ENCODE data around the gene FGF12. TPM values are rescaled to one million over a fixed set of nuclear protein-coding genes. Genes with fewer than 3 reads are reported as not detected.

FGF12 gene
- polyA plus RNA-seq, 2 of the 4 experiments (the other 2 are of a cell fraction), result 0.63 to 1.1 TPM

DNA sequence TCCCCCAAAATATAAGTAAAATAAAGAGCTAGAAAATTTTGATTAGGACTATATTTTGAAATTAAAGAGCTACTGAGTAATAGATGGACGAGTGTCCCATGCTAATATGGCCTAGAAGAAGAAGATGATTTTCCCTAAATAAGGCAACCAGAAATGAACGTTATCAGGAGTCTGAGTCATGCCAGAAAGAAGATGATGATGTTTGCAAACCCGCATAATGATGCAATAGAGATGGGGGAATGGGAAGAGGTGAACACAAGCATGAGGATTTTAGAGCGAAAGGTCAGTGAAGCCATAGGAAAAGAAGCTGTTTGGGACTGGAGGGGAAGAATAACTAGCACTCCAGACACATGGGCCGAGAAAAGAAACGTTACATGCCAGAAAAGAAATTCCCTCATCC is 71.7 kb downstream of the FGF12 start:
- ATAC-seq, result no peak
- Histone ChIP-seq H3K4me3 (no peak overlapping the region), H3K4me2 (no peak overlapping the region), H3K27ac (no peak overlapping the region), H3K4me1 (no peaks in the 10 kb centered on the region), H3K9me3 (no peaks in the 10 kb centered on the region)
- TF ChIP-seq, protein P1, sequence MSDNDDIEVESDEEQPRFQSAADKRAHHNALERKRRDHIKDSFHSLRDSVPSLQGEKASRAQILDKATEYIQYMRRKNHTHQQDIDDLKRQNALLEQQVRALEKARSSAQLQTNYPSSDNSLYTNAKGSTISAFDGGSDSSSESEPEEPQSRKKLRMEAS (IDR thresholded peaks at IDR 0.05), result no peak
- TF ChIP-seq RNF2 (IDR thresholded peaks at IDR 0.05; ENCODE audit: borderline replicate concordance, low read depth), result no peak
- no peak for FAIRE-seq
- WGBS (ENCODE audit: missing lambda C conversion rate), result 23% methylated on average over 6 of the region's 6 CpGs
- CTCF ChIA-PET, result no interaction called here
- DNase-seq (ENCODE audit: low read depth in 1 of 2, low spot score in 1 of 2), result no peak
- POLR2A ChIA-PET, result no interaction called here

DNA sequence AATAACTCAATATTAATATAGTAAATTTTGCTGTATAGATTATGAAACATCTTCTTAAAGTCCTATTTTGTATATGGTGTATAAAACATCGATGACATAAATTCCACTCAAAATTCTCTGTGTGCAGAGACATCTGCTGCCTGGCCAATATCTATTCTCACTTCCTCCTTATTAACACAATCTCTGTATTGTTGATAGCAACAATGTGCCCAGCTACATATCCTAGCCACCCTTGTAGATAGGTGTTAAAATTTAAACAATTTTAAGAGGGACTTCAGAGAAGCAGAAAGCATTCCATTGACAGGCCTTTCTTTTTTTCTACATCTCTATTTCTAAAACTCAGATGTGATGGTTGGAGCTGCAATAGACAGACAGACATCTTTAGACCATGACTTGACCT is 72.3 kb downstream of the FGF12 start:
- POLR2A ChIA-PET, result no interaction called here
- no peak for FAIRE-seq

DNA sequence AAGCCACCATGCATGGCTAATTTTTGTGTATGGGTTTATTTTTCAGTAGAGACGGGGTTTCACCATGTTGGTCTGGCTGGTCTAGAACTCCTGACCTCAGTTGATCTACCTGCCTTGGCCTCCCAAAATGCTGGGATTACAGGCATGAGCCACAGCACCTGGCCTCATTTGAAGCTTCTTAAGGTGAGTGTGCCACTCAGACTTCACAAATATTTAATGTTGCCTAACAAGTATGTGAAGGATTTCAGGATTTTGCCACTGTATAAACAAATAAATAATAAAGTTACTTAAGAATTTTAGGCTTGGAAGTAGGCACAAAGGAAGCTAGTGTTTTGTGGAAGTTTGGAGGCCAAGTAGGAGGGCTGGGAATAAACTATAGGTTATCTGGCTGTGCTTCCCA is 73.5 kb downstream of the FGF12 start:
- POLR2A ChIA-PET, result no interaction called here
- no peak overlapping the region for H3K4me2 ChIP-seq
- CTCF ChIA-PET, result no interaction called here
- no peaks in the 10 kb centered on the region for H3K9me3 ChIP-seq
- WGBS (ENCODE audit: missing lambda C conversion rate), result no CpG with 5 or more reads among the region's 1 CpG
- no peaks in the 10 kb centered on the region for H3K4me1 ChIP-seq
- DNase-seq (ENCODE audit: low read depth in 1 of 2, low spot score in 1 of 2), result no peak
- TF ChIP-seq NR3C1 (IDR thresholded peaks at IDR 0.05) (no peak), NFE2L2 (conservative IDR thresholded peaks at IDR 0.05; ENCODE audit: low read length) (no peak)
- H3K4me3 ChIP-seq, result no peak overlapping the region
- FAIRE-seq, result no peak
- H3K27ac ChIP-seq, result no peak overlapping the region
- ATAC-seq, result no peak

More for the DNA sequence above, 72.3 kb downstream of the FGF12 start:
- H3K4me1 ChIP-seq, result no peaks in the 10 kb centered on the region
- CTCF ChIA-PET, result no interaction called here
- H3K4me3 ChIP-seq, result no peak overlapping the region
- ATAC-seq (no peak), DNase-seq (ENCODE audit: low read depth in 1 of 2, low spot score in 1 of 2) (no peak)
- TF ChIP-seq, protein P2, sequence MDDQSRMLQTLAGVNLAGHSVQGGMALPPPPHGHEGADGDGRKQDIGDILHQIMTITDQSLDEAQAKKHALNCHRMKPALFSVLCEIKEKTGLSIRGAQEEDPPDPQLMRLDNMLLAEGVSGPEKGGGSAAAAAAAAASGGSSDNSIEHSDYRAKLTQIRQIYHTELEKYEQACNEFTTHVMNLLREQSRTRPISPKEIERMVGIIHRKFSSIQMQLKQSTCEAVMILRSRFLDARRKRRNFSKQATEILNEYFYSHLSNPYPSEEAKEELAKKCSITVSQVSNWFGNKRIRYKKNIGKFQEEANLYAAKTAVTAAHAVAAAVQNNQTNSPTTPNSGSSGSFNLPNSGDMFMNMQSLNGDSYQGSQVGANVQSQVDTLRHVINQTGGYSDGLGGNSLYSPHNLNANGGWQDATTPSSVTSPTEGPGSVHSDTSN (IDR thresholded peaks at IDR 0.05), result no peak
- TF ChIP-seq PHF8 (IDR thresholded peaks at IDR 0.05; ENCODE audit: borderline replicate concordance, low read depth) (no peak), RNF2 (IDR thresholded peaks at IDR 0.05; ENCODE audit: borderline replicate concordance, low read depth) (no peak), GATA3 (IDR thresholded peaks at IDR 0.05; ENCODE audit: borderline replicate concordance) (no peak), POLR2A (IDR thresholded peaks at IDR 0.05; ENCODE audit: low read length) (no peak), TP53 (CRISPR knock-in tag; IDR thresholded peaks at IDR 0.05) (no peak), SMC3 (IDR thresholded peaks at IDR 0.05) (no peak)
- TF ChIP-seq, protein P1 (IDR thresholded peaks at IDR 0.05), result no peak
- TF ChIP-seq, protein P3, sequence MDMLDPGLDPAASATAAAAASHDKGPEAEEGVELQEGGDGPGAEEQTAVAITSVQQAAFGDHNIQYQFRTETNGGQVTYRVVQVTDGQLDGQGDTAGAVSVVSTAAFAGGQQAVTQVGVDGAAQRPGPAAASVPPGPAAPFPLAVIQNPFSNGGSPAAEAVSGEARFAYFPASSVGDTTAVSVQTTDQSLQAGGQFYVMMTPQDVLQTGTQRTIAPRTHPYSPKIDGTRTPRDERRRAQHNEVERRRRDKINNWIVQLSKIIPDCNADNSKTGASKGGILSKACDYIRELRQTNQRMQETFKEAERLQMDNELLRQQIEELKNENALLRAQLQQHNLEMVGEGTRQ (IDR thresholded peaks at IDR 0.05), result no peak
- H3K4me2 ChIP-seq, result no peak overlapping the region
- WGBS (ENCODE audit: missing lambda C conversion rate), result 0% methylated on average over 1 of the region's 1 CpG
- H3K9me3 ChIP-seq, result no peaks in the 10 kb centered on the region
- no peak overlapping the region for H3K27ac ChIP-seq

DNA sequence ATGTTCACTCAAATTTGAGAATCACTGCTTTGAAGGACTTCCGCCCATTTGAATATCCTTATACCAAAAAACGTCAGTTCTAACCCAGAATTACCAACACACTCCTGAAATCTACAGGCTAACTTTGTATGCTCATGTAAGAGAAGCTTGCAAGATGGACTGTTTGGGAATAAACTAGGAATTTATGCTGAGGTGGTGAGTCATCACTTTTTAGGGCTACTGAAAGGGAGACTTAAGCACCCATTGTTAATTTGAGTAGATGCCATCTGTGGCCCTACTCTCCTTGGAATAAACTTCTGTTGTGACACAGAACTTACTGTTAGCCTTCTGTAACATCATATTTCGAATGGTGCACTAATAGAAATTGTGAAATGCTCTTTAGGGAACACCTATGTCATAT is 74.6 kb downstream of the FGF12 start:
- WGBS (ENCODE audit: missing lambda C conversion rate), result 19% methylated on average over 3 of the region's 3 CpGs

More for the DNA sequence above, 74.6 kb downstream of the FGF12 start:
- ATAC-seq (no peak), FAIRE-seq (no peak), DNase-seq (ENCODE audit: low read depth in 1 of 2, low spot score in 1 of 2) (no peak)
- H3K9me3 ChIP-seq, result no peaks in the 10 kb centered on the region
- no peak overlapping the region for H3K27ac ChIP-seq
- no peak overlapping the region for H3K4me3 ChIP-seq
- TF ChIP-seq HEYL (CRISPR knock-in tag; IDR thresholded peaks at IDR 0.05) (no peak), CBX2 (IDR thresholded peaks at IDR 0.05; ENCODE audit: borderline replicate concordance, low read depth) (no peak), KDM5A (IDR thresholded peaks at IDR 0.05) (no peak), HOXB5 (CRISPR knock-in tag; IDR thresholded peaks at IDR 0.05) (no peak), BHLHE40 (IDR thresholded peaks at IDR 0.05; ENCODE audit: low read depth, low read length) (no peak), JUNB (IDR thresholded peaks at IDR 0.05) (no peak), EHMT2 (IDR thresholded peaks at IDR 0.05; ENCODE audit: low read depth) (no peak), MAFK (IDR thresholded peaks at IDR 0.05; ENCODE audit: partially characterized antibody) (no peak), HDAC2 (IDR thresholded peaks at IDR 0.05) (no peak)
- TF ChIP-seq, protein P4, sequence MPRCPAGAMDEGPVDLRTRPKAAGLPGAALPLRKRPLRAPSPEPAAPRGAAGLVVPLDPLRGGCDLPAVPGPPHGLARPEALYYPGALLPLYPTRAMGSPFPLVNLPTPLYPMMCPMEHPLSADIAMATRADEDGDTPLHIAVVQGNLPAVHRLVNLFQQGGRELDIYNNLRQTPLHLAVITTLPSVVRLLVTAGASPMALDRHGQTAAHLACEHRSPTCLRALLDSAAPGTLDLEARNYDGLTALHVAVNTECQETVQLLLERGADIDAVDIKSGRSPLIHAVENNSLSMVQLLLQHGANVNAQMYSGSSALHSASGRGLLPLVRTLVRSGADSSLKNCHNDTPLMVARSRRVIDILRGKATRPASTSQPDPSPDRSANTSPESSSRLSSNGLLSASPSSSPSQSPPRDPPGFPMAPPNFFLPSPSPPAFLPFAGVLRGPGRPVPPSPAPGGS (IDR thresholded peaks at IDR 0.05), result no peak
- TF ChIP-seq, protein P5, sequence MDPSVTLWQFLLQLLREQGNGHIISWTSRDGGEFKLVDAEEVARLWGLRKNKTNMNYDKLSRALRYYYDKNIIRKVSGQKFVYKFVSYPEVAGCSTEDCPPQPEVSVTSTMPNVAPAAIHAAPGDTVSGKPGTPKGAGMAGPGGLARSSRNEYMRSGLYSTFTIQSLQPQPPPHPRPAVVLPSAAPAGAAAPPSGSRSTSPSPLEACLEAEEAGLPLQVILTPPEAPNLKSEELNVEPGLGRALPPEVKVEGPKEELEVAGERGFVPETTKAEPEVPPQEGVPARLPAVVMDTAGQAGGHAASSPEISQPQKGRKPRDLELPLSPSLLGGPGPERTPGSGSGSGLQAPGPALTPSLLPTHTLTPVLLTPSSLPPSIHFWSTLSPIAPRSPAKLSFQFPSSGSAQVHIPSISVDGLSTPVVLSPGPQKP (IDR thresholded peaks at IDR 0.05; ENCODE audit: low read depth, low read length), result no peak
- ChIA-PET POLR2A (no interaction called here), CTCF (no interaction called here)
- H3K4me1 ChIP-seq, result no peaks in the 10 kb centered on the region
- H3K4me2 ChIP-seq, result no peak overlapping the region

All from A549 (cell line).